Erythroblast (primary cell): ENCODE data around the gene NIPA2.

Source experiments
- DNase-seq, 2 experiments: peaks; one replicate each; lab custom pipeline; 2025; lab: John Stamatoyannopoulos, UW
- GATA1 ChIP-seq: IDR thresholded peaks from 2 replicates; pipeline ENCODE4 v1.6.1; 2011; ENCODE audit warnings: low read depth, mild to moderate bottlenecking, control low read depth, low read length, moderate library complexity
- POLR2A ChIP-seq: IDR thresholded peaks from 2 replicates; pipeline ENCODE4 v1.6.1; 2011; ENCODE audit warnings: mild to moderate bottlenecking, low read length

The NIPA2 gene

GRCh38 chr15:22811640-22812039, 26.8 kb upstream of the NIPA2 start:
- TF ChIP-seq GATA1 (no peak), POLR2A (no peak)
- peak; percentile 37 to 45 for DNase-seq

GRCh38 chr15:22813844-22814243, 24.6 kb upstream of the NIPA2 start:
- DNase-seq = no peak
- TF ChIP-seq POLR2A (no peak), GATA1 (no peak)

- DNase-seq = no peak
- TF ChIP-seq GATA1 (no peak), POLR2A (no peak)
These were observed 22.7 kb upstream of the NIPA2 start for GRCh38 chr15:22815766-22816165.

- DNase-seq = no peak
These were observed 18.8 kb upstream of the NIPA2 start for GRCh38 chr15:22819651-22820050.

GRCh38 chr15:22823495-22824128, 14.9 kb upstream of the NIPA2 start:
- TF ChIP-seq GATA1 (no peak), POLR2A (no peak)
- DNase-seq = no peak

More at GRCh38 chr15:22819651-22820050, 18.8 kb upstream of the NIPA2 start:
- TF ChIP-seq GATA1 (no peak), POLR2A (no peak)

- no peak for TF ChIP-seq POLR2A
- TF ChIP-seq GATA1 = no peak
- no peak for DNase-seq
These were observed 11.3 kb upstream of the NIPA2 start for GRCh38 chr15:22827125-22827524.

- TF ChIP-seq POLR2A (no peak), GATA1 (no peak)
- no peak for DNase-seq
These were observed 7.0 kb upstream of the NIPA2 start for GRCh38 chr15:22831473-22831872.

GRCh38 chr15:22839046-22839695, 705 bp downstream of the NIPA2 start:
- no peak for TF ChIP-seq GATA1
- no peak for TF ChIP-seq POLR2A
- DNase-seq = peak; percentile 33 to 56

GRCh38 chr15:22844421-22845288, 6.2 kb downstream of the NIPA2 start:
- DNase-seq = no peak
- TF ChIP-seq GATA1 = no peak
- TF ChIP-seq POLR2A = no peak

GRCh38 chr15:22845289-22845900, 6.9 kb downstream of the NIPA2 start:
- no peak for DNase-seq
- TF ChIP-seq POLR2A = no peak
- no peak for TF ChIP-seq GATA1

GRCh38 chr15:22846073-22846472, 7.6 kb downstream of the NIPA2 start:
- TF ChIP-seq POLR2A (no peak), GATA1 (no peak)
- no peak for DNase-seq

- TF ChIP-seq POLR2A (no peak), GATA1 (no peak)
- DNase-seq = no peak
These were observed 11.6 kb downstream of the NIPA2 start for GRCh38 chr15:22850055-22850454.

GRCh38 chr15:22851513-22851912, 13.0 kb downstream of the NIPA2 start:
- TF ChIP-seq GATA1 (no peak), POLR2A (no peak)
- no peak for DNase-seq
